Measurements from ENCODE around the gene SYCN.

Gene SYCN

DNA sequence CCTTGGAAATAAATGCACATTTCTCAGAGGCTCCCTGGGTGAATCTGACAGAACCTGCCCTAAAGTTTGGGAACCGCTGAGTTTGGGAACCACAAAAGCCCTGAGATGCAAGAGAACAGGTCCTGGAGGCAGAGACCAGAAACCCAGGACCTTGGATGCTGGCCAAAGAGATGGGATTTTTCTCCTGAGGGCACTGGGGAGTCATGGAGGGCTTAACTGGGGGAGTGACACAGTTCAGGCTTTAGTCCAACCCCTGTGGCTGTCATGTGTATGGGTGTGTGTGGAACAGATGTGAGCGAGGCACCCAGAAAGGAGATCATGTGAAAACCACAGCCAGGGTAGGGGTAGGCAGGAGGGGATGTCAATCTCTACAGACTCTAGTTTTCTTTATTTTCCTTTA is 11.2 kb downstream of the SYCN start:
- DNase-seq = no peak

DNA sequence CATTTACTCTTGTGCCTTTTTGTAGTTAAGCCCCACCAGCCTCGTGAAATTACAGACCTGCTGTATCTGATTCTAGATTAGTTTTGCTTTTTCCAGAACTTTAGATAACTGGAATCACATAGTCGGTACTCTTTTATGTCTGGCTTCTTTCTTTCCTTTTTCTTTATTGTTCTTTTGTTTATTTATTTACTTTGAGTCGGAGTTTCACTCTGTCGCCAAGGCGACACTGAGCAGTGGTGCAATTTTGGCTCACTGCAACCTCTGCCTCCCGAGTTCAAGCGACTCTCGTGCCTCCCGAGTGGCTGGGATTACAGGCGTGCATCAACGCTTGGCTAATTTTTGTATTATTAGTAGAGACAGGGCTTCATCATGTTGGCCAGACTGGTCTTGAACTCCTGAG is 13.3 kb downstream of the SYCN start:
- DNase-seq = no peak

DNA sequence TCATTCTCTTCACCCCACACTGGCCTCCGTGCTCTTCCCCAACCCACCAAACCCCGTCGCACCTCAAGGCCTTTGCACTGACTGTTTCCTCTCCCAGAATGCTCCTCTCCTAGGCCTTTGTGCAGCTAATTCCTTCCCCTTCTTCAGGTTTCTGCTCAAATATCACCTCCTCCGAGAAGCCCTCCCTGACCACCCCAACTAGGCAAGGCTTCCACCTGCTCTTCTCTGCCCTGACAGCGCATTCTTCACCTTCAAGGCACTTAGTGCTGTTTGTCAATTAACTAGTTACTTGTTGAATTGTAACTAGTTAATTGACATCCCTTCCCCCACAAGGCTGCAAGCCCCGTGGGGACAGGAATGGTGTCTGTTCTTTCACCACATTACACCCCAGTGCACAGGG is 15.1 kb downstream of the SYCN start:
- no peak for DNase-seq

DNA sequence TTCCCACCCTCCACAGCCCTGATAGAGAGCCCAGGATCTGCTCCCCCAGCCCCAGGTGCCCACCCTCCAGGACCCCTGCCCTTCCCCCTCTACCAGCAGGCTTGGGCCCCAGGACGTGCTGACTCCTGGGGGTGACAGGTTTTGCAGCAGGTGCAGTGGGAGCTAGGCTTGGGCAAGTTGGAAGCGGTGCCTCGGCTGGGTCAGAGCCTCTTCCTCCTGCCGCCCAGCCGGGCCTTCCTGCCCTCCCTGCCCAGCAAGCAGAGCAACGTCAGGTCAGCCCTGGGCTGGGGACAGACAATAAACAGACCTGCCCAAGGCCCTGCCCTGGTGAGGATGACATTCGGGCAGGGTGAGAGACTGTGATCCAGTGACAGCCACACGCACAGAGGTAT is 16.5 kb downstream of the SYCN start:
- DNase-seq = no peak

DNA sequence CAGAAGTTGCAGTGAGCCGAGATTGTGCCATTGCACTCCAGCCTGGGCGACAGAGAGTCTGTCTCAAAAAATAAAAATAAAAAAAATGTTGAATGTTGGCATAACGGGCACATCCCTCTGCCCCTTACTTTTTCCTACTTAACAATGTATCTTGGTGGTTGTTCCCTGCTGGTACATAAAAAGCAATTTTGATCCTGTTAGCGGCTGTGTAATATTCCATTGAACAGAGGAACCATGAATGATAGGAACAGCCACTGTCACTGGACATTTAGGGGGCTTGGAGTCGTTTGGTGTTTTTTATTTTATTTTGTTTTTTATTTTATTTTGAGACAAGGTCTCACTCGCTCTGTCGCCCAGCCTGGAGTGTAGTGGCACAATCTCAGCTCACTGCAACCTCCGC is 17.7 kb downstream of the SYCN start:
- no peak for DNase-seq

DNA sequence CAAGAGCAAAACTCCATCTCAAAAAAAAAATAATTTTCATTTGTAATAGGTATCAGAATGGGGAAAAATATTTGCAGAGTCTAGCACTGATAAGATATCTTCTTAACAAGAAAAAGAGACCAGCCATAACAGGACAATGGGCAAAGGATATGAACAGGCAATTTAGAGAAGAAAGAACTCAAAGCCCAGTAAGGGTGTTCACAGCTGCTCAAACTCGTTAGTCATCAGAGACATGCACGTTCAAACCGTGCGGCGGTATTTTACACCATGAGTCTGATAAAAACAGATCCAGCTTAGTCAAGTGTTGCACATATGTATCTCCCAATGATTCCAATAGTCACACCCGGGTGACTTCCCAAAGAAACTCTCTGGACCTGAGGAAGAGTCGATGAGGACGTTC is 21.0 kb downstream of the SYCN start:
- DNase-seq = no peak

DNA sequence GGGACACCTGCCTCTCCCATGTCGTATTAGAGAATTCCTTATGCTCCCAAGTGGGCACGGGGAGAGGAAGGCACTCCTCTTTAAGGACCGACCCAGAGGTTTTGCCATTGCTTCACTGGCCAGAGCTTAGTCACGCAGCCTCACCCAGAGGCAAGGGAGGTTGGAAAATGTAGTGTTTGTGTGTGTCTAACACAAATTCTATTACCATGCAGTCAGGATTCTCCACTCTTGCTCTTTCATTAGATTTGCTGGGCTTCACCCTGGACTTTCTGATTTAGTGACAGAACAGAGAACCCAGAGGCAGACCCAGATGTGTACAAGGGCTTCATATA is 21.9 kb downstream of the SYCN start:
- no peak for DNase-seq

DNA sequence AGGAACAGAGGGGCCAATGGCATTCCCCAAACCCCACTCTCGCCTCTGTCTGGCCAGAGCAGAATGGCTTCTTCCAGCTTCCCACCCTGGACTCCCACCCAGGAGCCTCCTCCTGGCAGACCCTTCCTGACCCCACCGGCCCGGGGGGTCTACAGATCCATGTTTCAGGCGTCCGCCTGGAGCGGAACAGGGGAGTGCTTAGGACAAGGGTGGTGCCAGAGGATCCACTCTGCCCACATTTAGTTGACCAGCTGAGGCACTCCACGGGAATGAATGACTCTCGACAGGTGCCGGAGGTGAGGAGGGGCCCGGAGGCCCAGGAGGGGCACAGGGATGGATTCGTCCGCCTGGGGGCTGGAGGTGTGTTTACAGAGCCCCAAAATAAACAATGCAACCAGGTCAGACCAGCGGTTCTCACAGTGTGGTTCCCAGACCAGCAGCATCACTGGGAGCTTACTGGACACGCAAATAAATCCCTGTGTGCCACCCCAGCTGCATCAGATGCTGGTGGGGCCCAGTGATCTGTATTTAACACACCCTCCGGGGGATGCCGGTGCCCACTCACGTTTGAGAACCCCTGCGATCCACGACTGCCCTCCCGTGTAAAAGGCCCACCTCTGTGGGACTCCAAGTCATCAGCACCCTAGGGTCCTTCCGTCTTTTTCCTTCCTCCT is 22.4 kb downstream of the SYCN start:
- no peak for DNase-seq

DNA sequence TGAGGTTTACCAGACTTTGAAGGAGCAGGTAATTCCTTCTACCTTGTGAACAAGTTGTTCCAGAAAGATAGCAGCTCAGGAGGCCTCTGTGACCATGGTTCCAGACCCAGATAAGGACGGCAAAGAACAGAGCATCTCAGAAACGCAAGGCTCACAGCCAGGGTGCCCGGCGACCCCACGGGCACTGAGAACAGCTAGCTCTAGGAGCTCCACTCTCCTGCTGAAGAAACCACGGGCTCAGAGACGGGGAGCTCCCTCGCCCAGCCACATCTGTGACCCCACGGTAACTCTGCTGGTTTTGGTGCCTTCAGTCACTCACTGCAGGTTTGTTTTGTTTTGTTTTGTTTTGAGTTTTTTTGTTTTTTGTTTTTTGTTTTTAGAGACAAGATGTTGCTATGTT is 23.3 kb downstream of the SYCN start:
- no peak for DNase-seq

DNA sequence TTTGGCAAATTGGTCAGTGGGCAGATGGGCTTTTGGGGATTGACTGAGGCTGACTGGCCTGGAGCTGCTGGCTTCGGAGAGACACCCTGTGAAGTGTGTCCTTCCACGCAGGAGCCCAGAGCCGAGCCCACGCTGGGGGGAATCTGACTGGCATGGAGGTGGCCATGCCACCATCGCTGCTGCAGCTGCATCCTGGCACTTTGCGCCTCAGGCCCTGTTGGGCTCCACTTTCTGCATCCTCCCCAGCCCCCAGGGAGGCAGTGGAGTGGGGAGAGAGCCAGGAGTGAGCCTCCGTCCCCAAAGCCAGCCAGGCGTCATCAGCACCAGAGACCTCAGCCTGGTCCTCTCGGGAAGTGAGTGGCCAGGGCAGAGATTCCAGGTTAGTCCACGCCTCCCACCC is 24.3 kb downstream of the SYCN start:
- DNase-seq = no peak

DNA sequence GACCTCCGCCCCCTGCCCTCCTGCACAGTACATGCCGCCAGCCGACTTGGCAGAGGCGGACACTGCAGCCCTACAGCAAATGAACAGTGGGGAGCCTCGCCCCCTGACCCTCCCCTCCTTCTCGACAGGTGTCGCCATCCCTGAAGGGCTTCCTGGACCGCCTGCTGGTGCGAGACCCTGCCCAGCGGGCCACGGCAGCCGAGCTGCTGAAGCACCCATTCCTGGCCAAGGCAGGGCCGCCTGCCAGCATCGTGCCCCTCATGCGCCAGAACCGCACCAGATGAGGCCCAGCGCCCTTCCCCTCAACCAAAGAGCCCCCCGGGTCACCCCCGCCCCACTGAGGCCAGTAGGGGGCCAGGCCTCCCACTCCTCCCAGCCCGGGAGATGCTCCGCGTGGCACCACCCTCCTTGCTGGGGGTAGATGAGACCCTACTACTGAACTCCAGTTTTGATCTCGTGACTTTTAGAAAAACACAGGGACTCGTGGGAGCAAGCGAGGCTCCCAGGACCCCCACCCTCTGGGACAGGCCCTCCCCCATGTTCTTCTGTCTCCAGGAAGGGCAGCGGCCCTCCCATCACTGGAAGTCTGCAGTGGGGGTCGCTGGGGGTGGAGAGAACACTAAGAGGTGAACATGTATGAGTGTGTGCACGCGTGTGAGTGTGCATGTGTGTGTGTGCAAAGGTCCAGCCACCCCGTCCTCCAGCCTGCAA is 25.6 kb downstream of the SYCN start:
- no peak for DNase-seq

DNA sequence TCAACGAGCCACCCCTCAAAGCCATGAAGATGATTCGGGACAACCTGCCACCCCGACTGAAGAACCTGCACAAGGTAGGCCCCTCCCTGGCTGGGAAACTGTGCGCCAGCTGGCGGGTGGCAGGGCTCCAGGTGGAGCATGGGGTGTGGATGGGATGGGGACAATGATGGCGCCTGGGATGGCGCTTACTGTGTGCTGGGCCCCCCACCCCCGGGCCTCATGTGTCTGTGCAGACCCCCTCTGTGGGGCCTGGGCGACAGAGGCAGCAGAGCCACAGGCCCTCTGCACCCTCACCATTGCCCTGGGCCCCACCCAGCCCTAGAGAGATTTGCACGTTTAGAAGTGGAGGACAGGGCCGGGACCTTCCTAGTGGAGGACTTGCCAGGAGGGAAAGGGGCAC is 26.3 kb downstream of the SYCN start:
- DNase-seq = no peak

DNA sequence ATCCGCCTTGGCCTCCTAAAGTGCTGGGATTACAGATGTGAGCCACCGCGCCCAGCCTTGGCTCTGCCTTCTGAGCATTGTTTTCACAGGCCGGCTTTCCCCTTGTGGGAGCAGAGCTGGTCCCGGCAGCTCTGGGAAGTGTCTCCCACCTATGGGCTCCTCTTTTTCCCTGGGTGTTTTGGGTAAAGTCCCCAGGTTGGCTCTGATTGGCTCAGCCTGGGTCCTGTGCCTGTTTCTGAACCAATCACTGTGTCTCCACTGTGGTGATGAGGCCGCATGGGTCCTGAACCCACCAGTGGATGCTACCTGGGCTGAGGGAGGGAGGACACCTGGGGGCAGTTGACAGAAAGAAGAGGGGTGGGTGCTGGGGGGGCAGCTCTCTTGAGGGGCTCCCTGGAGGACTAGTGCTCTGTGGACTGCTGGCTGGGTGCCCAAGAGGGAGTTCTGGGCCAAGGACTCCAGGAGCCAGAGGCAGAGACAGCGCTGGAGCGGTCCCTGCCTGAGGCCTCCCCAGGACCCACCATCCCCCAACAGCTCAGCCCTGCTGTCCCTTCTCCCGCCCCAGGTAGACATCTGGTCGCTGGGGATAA is 26.9 kb downstream of the SYCN start:
- no peak for DNase-seq

DNA sequence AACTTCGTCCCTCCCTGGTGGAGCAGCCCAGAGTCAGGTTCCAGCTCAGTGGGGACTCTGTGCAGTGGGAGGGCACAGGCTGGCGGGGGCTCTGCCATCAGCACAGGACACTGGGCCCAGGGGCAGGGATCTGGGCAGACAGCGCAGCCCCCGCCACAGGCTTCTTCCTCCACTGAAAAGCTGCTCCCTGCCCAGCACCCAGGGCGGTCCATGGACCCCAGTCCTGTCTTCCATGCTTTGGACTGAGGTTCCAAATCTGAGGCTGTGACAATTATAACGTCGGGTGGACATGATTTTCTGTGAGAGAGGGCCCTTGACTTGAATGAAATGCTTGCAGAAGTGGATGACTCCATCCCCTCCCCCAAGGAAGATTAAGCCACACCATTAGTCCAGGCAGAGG is 28.5 kb downstream of the SYCN start:
- no peak for DNase-seq

DNA sequence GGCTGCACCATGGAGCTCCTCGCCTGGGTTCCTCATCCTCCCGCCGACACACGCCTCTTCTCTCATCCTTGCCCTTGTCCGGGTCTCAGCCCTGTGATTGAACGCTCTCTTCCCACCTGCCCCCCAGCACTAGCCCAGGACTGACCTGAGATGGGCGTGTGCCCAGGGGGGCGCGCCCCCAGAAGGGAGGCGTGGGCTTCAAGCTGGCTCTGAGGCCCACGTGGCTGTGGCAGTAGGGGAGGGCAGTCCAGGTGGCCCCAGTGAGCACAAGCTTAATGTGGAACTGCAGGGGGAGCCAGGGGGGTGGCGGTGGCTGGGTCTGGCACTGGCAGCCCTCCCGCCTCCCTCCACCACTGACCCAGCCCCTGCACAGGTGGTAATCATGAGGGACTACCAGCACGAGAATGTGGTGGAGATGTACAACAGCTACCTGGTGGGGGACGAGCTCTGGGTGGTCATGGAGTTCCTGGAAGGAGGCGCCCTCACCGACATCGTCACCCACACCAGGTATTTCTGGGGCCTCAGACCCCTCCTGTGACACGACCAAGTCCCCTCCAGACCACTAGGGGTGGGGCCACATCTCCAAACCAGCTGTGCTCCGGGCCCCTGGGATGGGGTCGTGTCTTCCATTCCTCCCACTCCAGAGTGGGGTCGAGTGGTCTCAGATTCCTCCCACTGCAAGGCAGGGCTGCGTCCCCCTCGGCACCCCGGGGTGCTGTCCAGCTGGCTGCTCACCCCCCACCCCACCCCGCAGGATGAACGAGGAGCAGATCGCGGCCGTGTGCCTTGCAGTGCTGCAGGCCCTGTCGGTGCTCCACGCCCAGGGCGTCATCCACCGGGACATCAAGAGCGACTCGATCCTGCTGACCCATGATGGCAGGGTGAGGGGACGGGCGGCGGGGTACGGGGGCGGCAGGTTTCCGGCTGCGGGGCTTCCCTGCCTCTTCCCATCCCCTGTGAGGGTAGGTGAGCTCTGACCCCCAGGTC is 29.2 kb downstream of the SYCN start:
- no peak for DNase-seq

DNA sequence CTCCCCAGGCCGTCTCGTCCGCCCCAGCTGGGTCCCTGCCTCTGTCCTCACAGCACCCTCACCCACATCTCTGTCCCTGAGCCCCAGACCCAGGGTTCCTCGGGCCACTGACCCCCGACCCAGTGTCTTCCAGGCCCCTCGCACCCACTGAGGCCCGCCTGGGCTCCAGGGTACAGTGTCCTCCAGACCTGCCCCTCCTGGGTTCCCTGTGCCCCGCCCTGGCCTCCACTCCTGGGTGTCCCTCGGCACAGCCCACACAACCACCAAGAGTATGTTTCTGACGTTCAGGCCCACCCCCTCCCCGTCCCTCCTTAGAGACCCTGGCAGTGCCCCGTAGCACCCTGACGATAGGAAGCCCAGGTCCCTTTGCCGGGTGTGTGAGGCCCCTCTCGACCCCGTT is 29.9 kb downstream of the SYCN start:
- no peak for DNase-seq

DNA sequence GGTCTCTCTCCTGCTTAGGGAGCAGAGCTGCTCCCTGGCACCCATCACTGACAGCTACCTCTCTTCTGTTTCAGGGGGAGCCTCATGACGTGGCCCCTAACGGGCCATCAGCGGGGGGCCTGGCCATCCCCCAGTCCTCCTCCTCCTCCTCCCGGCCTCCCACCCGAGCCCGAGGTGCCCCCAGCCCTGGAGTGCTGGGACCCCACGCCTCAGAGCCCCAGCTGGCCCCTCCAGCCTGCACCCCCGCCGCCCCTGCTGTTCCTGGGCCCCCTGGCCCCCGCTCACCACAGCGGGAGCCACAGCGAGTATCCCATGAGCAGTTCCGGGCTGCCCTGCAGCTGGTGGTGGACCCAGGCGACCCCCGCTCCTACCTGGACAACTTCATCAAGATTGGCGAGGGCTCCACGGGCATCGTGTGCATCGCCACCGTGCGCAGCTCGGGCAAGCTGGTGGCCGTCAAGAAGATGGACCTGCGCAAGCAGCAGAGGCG is 30.5 kb downstream of the SYCN start:
- DNase-seq = no peak

DNA sequence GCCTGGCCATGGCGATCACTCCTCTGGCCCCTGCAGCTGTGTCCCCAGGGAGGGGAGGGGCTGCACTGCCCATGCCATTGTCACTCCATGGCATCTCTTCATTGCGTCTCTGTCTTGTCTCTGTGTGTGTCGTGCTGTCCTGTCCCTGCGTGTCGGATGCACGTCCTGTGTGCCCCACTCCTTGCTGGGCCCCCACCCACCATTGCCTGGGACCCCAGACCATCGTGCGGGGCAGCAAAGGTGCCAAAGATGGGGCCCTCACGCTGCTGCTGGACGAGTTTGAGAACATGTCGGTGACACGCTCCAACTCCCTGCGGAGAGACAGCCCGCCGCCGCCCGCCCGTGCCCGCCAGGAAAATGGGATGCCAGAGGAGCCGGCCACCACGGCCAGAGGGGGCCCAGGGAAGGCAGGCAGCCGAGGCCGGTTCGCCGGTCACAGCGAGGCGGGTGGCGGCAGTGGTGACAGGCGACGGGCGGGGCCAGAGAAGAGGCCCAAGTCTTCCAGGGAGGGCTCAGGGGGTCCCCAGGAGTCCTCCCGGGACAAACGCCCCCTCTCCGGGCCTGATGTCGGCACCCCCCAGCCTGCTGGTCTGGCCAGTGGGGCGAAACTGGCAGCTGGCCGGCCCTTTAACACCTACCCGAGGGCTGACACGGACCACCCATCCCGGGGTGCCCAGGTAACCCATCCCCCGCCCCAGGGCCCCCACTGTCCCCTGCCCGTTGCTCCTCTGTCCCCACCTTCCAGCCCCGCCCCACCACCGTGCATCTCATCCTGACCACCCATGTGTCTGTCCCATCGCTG is 31.2 kb downstream of the SYCN start:
- no peak for DNase-seq

DNA sequence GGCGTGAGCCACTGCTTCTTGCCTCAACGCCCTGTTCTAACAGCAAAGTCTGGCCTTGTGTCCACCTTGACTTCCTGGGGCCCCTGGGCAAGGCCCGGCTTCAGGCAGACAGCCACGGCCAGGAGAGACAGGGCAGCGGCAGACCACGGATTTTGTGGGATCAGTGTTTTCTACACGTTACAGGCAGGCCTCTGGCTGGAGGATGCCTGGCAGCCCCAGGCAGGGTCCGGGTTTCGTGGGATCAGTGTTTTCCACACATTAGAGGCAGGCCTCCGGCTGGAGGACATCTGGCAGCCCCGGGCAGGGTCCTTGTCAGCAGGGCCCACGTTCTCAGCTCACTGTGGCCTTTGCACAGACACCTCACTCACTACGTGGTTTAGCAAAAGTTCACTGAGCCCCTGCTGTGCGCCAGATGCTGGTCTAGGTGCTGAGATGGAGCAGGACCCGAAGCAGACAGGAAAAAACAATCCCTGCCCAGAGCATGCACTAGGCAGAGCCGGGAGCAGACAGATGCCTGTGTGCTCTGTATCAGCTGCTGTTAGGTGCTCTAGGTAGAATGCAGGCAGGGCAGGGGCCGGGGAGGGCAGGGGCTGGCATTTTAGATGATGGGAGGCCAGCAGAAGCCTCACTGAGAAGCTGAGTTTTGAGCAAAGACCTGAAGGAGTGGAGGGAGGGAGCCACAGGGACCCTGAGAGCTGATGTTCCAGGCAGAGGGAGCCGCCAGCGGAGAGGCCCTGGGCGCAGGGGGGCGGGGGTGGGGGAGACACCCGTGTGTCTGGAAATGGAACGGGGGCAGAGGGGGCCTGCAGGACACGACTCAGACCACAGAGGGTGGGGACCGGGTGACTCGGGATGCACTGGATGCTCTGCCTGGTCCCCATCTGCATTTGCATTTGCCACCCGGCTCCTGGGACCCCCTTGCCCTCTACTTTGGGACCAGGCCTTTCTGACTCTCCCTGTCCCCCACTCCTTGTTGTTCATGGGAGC is 32.3 kb downstream of the SYCN start:
- no peak for DNase-seq

DNA sequence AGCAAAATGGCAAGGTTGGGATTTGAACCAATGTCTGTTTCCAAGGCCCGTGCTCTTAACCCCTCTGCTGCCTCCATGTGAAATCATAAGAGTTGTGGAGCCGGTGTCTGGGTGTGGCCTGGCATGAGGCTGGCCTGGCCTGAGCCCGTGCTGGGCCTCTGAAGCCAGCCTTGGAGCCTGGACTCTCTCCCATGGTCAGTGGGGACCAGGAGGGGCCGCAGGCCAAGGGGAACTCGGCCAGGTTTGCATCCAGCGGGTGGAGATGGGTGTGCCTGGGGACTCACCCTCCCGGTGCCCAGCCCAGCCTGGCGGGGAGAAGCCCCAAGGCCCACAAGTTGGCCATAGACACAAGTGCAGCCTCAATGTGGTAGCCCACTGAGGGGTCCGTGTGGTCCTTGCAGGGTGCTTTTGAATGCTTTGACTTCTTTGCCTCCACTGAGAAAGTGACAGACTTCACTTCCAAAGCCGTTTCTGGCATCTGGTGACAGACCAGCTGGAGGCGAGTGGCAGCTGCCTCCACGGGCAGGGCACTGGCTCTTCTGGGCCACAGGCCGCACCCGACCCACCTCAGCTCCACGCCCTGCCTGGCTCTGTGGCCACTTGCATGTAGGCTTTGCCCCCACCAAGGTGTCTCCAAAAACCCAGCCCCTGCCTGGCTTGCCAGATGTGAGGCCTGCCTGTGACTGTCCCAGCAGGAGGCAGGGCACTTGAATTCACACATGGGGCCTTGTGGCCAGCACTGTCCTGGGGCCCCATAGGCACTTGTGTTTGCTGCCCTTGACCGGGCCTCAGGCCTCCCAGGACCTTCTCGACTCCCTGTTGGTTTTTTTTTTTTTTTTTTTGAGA is 33.5 kb downstream of the SYCN start:
- DNase-seq = no peak

Data from NCI-H526 treated with DMSO at 0.1 percent for 48 hours (cell line).